ENCODE results near the gene TMEM234. TPM values are rescaled to one million over a fixed set of nuclear protein-coding genes. Genes with fewer than 3 reads are reported as not detected.
A peak's percentile ranks its signal among the peaks of the same experiment; 100 is the strongest.

Gene TMEM234
- total RNA-seq, 1 donor from 2014 or later: 22.5 TPM

- DNase-seq (ENCODE audit: low read depth, low spot score): no peak
- no peak for TF ChIP-seq CTCF (conservative IDR thresholded peaks at IDR 0.05)
- H3K4me3 Mint-ChIP-seq: peak overlapping the region; percentile 99
- peaks cover 37% of the 10 kb centered on the region for H3K4me1 Mint-ChIP-seq
- no peaks in the 10 kb centered on the region for H3K27me3 Mint-ChIP-seq (ENCODE audit: low read depth)
- H3K9me3 Mint-ChIP-seq: no peaks in the 10 kb centered on the region
- peak overlapping the region; percentile 98 for H3K27ac Mint-ChIP-seq (ENCODE audit: unreplicated experiment)
- H3K36me3 Mint-ChIP-seq (ENCODE audit: low read depth): peaks cover 6% of the 10 kb centered on the region
These were observed 573 bp downstream of the TMEM234 start for GRCh38 chr1:32221581-32221979.

- H3K9me3 Mint-ChIP-seq: no peaks in the 10 kb centered on the region
- peaks cover 2% of the 10 kb centered on the region for H3K36me3 Mint-ChIP-seq (ENCODE audit: low read depth)
- H3K4me3 Mint-ChIP-seq: peak overlapping the region; percentile 99
- H3K4me1 Mint-ChIP-seq: peaks cover 37% of the 10 kb centered on the region
- no peaks in the 10 kb centered on the region for H3K27me3 Mint-ChIP-seq (ENCODE audit: low read depth)
- TF ChIP-seq CTCF (conservative IDR thresholded peaks at IDR 0.05): no peak
- no peak overlapping the region for H3K27ac Mint-ChIP-seq (ENCODE audit: unreplicated experiment)
- DNase-seq (ENCODE audit: low read depth, low spot score): no peak
These were observed 1.2 kb downstream of the TMEM234 start for GRCh38 chr1:32220746-32221580.

- no peak for DNase-seq (ENCODE audit: low read depth, low spot score)
- Mint-ChIP-seq H3K27me3 (ENCODE audit: low read depth) (no peaks in the 10 kb centered on the region), H3K4me1 (peaks cover 34% of the 10 kb centered on the region), H3K36me3 (ENCODE audit: low read depth) (no peaks in the 10 kb centered on the region), H3K27ac (ENCODE audit: unreplicated experiment) (no peak overlapping the region), H3K4me3 (peak overlapping the region; percentile 80), H3K9me3 (no peaks in the 10 kb centered on the region)
- no peak for TF ChIP-seq CTCF (conservative IDR thresholded peaks at IDR 0.05)
These were observed 3.1 kb downstream of the TMEM234 start for GRCh38 chr1:32219022-32219421.

- Mint-ChIP-seq H3K9me3 (no peaks in the 10 kb centered on the region), H3K36me3 (ENCODE audit: low read depth) (no peaks in the 10 kb centered on the region), H3K4me3 (no peak overlapping the region), H3K4me1 (peaks cover 16% of the 10 kb centered on the region), H3K27me3 (ENCODE audit: low read depth) (no peaks in the 10 kb centered on the region), H3K27ac (ENCODE audit: unreplicated experiment) (no peak overlapping the region)
- DNase-seq (ENCODE audit: low read depth, low spot score): no peak
- TF ChIP-seq CTCF (conservative IDR thresholded peaks at IDR 0.05): no peak
These were observed 5.6 kb downstream of the TMEM234 start for GRCh38 chr1:32216566-32216965.

- DNase-seq (ENCODE audit: low read depth, low spot score): peak; percentile 68
- Mint-ChIP-seq H3K4me3 (peak overlapping the region; percentile 41), H3K9me3 (no peaks in the 10 kb centered on the region), H3K27me3 (ENCODE audit: low read depth) (no peaks in the 10 kb centered on the region), H3K36me3 (ENCODE audit: low read depth) (no peaks in the 10 kb centered on the region), H3K4me1 (peaks cover 9% of the 10 kb centered on the region), H3K27ac (ENCODE audit: unreplicated experiment) (no peak overlapping the region)
- TF ChIP-seq CTCF (conservative IDR thresholded peaks at IDR 0.05): peak; percentile 78
These were observed 6.3 kb downstream of the TMEM234 start for GRCh38 chr1:32215629-32216480.
